Endothelial cell of umbilical vein (primary cell): ENCODE data around the gene EVC2. TPM values are rescaled to one million over a fixed set of nuclear protein-coding genes. Genes with fewer than 3 reads are reported as not detected.

Source experiments
- BruUV-seq: library from RNA; stranded (reverse); fragments of 400-500 nt; replicated peaks from 2 replicates; lab custom pipeline; 2021; lab: Mats Ljungman, UMichigan
- CTCF ChIA-PET: fragments of 300-600, 350-600 bp; sonication (Branson Sonifier 250); formaldehyde crosslinking; loops from one replicate; lab custom pipeline; 2021; ENCODE audit warnings: antibody characterized with exemption, inconsistent platforms; lab: Charles Lee
- POLR2A ChIA-PET: fragments of 300-600, 350-600 bp; sonication (Branson Sonifier 250); formaldehyde crosslinking; loops from one replicate; lab custom pipeline; 2021; ENCODE audit warnings: antibody characterized with exemption, inconsistent platforms; lab: Charles Lee
- DNase-seq: peaks from one replicate; pipeline ENCODE4 v3.0.0-alpha.2; 2011; ENCODE audit warnings: low read depth, low spot score
- FAIRE-seq: peaks from 2 replicates; lab custom pipeline; 2011; peaks lifted over from hg19 to GRCh38; lab: Jason Lieb, UNC
- H2AFZ ChIP-seq: 2 replicates; pipeline ENCODE4 v1.6.0; 2012; ENCODE audit warnings: low read depth, low read length, control low read depth, inconsistent platforms
- H3K27ac ChIP-seq: 2 replicates; pipeline ENCODE4 v1.5.1; 2011; ENCODE audit warnings: low read depth, mild to moderate bottlenecking, control low read depth, low read length, moderate library complexity; ENCODE audit not compliant: insufficient read depth
- H3K27me3 ChIP-seq, 2 experiments: 2 replicates each; pipeline versions ENCODE4 v1.6.0 to v1.6.1; 2011; ENCODE audit warnings: low read length in 2 of 2, mixed read lengths in 1 of 2; ENCODE audit not compliant: control insufficient read depth in 2 of 2, insufficient read depth in 2 of 2
- H3K36me3 ChIP-seq, 2 experiments: 2 replicates in 1 of 2; 3 replicates in 1 of 2; pipeline ENCODE4 v1.5.1; 2011; ENCODE audit warnings: low read length in 2 of 2, mild to moderate bottlenecking in 1 of 2, moderate library complexity in 1 of 2; ENCODE audit not compliant: control insufficient read depth in 2 of 2, insufficient read depth in 2 of 2; ENCODE audit errors: extremely low read depth in 1 of 2
- H3K4me1 ChIP-seq: 3 replicates; pipeline ENCODE4 v1.5.1; 2011; ENCODE audit warnings: mild to moderate bottlenecking, low read length; ENCODE audit not compliant: control insufficient read depth, insufficient read depth; ENCODE audit errors: extremely low read depth
- H3K4me2 ChIP-seq: 2 replicates; pipeline ENCODE4 v1.6.1; 2011; ENCODE audit warnings: low read length, control low read depth, mixed read lengths; ENCODE audit not compliant: insufficient read depth
- H3K4me3 ChIP-seq, 3 experiments: fragments of 200-600 bp in 1 of 3; sonication (generic), shearing (Covaris generic) in 1 of 3; replicated peaks in 1 of 3; 2 replicates each; pipeline ENCODE4 v1.5.1; 2011 to 2016; ENCODE audit warnings: control low read depth in 3 of 3, low read length in 3 of 3, mild to moderate bottlenecking in 2 of 3, inconsistent platforms in 1 of 3, low read depth in 1 of 3, moderate library complexity in 1 of 3; ENCODE audit not compliant: insufficient read depth in 1 of 3
- H3K79me2 ChIP-seq: 2 replicates; pipeline ENCODE4 v1.6.0; 2012; ENCODE audit warnings: low read length, inconsistent platforms; ENCODE audit not compliant: control insufficient read depth, insufficient read depth
- H3K9ac ChIP-seq: replicated peaks from 2 replicates; pipeline ENCODE3; 2011; ENCODE audit warnings: low read length, control low read depth; ENCODE audit not compliant: insufficient read depth; ENCODE audit errors: extremely low read depth
- H3K9me1 ChIP-seq: replicated peaks from 3 replicates; pipeline ENCODE4 v1.6.0; 2011; ENCODE audit warnings: mild to moderate bottlenecking, low read length; ENCODE audit not compliant: control insufficient read depth, insufficient read depth; ENCODE audit errors: extremely low read depth
- H3K9me3 ChIP-seq: replicated peaks from 2 replicates; pipeline ENCODE4 v1.5.1; 2012; ENCODE audit warnings: low read length, inconsistent platforms; ENCODE audit not compliant: control insufficient read depth, insufficient read depth
- H4K20me1 ChIP-seq: replicated peaks from 2 replicates; pipeline ENCODE3; 2011; ENCODE audit warnings: mild to moderate bottlenecking, low read length; ENCODE audit not compliant: control insufficient read depth, insufficient read depth; ENCODE audit errors: extremely low read depth
- EZH2 ChIP-seq: IDR thresholded peaks from 2 replicates; pipeline ENCODE4 v1.6.1; 2012; ENCODE audit warnings: borderline replicate concordance, low read depth, mild to moderate bottlenecking, moderate library complexity, low read length, inconsistent platforms; ENCODE audit not compliant: severe bottlenecking
- FOS ChIP-seq: IDR thresholded peaks from 2 replicates; pipeline ENCODE4 v1.6.1; 2011; ENCODE audit warnings: mild to moderate bottlenecking, low read length, moderate library complexity, borderline replicate concordance; ENCODE audit not compliant: insufficient read depth
- GATA2 ChIP-seq: IDR thresholded peaks from 2 replicates; pipeline ENCODE4 v1.7.0; 2011; ENCODE audit warnings: low read depth, mild to moderate bottlenecking, moderate library complexity, mixed read lengths, low read length; ENCODE audit not compliant: insufficient read length, insufficient read depth
- JUN ChIP-seq: IDR thresholded peaks from 2 replicates; pipeline ENCODE4 v1.6.1; 2011; ENCODE audit warnings: borderline replicate concordance, low read depth; ENCODE audit not compliant: insufficient read length, insufficient read depth
- MYC ChIP-seq: IDR thresholded peaks from one replicate; pipeline ENCODE4 v1.6.1; 2011; ENCODE audit warnings: mild to moderate bottlenecking, low read depth, low read length
- POLR2A ChIP-seq: IDR thresholded peaks from 2 replicates; pipeline ENCODE4 v1.6.1; 2012; ENCODE audit warnings: low read depth, mild to moderate bottlenecking, control low read depth, low read length
- POLR2AphosphoS5 ChIP-seq: IDR thresholded peaks from 2 replicates; pipeline ENCODE4 v1.6.1; 2012; ENCODE audit warnings: low read depth, mild to moderate bottlenecking, control low read depth, low read length, moderate library complexity; ENCODE audit not compliant: insufficient read depth
- dilution Hi-C: fragments of 300-500 bp; cut with MboI; formaldehyde crosslinking; loops from one replicate; pipeline ENCODE4 v1.15.0; 2019; ENCODE audit warnings: low sequenced_read_pairs; ENCODE audit not compliant: extremely low pct_ligation_motif_present
- intact Hi-C: fragments of 100-400 bp; cut with micrococcal nuclease; formaldehyde crosslinking; loops from one replicate; pipeline ENCODE4 v1.10.0; 2022
- polyA plus RNA-seq, 4 experiments: library from polyadenylated mRNA; depleted of rRNA in 3 of 4; stranded (reverse) in 3 of 4; unstranded in 1 of 4; fragments of >200 nt; gene quantifications; 2 replicates each; pipeline versions ENCODE4 v1.2.1 to v1.2.3, GENCODE V29; 2011 to 2012; ENCODE audit warnings: missing spikeins in 1 of 4
- total RNA-seq: library from RNA; stranded (reverse); gene quantifications from 2 replicates; pipeline ENCODE4 v1.2.3, GENCODE V29; 2021
- TF ChIP-seq, protein P1 (sequence below): IDR thresholded peaks from 2 replicates; pipeline ENCODE4 v1.6.1; 2011; ENCODE audit not compliant: insufficient read depth, insufficient read length
- TF ChIP-seq, protein P2 (sequence below), 2 donors: IDR thresholded peaks; 1 replicate in 1 of 2; 2 replicates in 1 of 2; pipeline ENCODE4 v1.5.1; 2011; ENCODE audit warnings: low read length in 2 of 2, mild to moderate bottlenecking in 2 of 2, moderate library complexity in 2 of 2, control low read depth in 1 of 2, inconsistent platforms in 1 of 2, low read depth in 1 of 2; ENCODE audit not compliant: insufficient read depth in 1 of 2; ENCODE audit errors: extremely low read depth in 1 of 2

Gene EVC2
- total and polyA plus RNA-seq, 2 donors (not counting 3 experiments of a cell fraction or from before 2014, with no cell fraction given): 1.7 to 8.8 TPM

DNA sequence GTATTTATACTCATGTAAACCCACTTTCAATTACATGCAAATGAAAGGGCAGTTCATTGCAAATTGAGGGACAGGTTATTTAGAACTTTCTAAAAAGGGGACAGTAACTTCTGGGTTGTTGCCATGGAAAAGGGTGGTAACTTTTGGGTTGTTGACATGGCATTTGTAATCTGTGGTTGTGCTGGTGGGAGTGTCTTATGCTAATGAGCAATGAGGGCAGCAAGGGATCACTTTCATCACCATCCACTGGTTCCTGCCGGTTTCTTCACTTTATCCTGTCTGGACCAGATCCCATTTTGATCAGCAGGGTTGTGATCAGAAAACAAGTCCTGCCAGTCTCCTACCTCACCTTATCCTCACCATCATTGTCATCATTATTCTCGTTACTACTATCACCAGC, 34.6 kb upstream of the EVC2 start:
- dilution Hi-C loops (no loop called here), intact Hi-C loops (no loop called here)
- Histone ChIP-seq H4K20me1 (no peaks in the 10 kb centered on the region), H3K4me3 (no peak overlapping the region), H2AFZ (no peak overlapping the region), H3K27ac (no peak overlapping the region), H3K36me3 (peaks cover 3 to 5% of the 10 kb centered on the region in 2 experiments), H3K9me3 (no peaks in the 10 kb centered on the region), H3K4me2 (no peak overlapping the region), H3K9me1 (no peaks in the 10 kb centered on the region), H3K27me3 (no peaks in the 10 kb centered on the region), H3K9ac (no peak overlapping the region), H3K79me2 (no peaks in the 10 kb centered on the region), H3K4me1 (peaks cover 22% of the 10 kb centered on the region)
- CTCF ChIA-PET: no interaction called here
- POLR2A ChIA-PET: no interaction called here
- TF ChIP-seq, protein P1, sequence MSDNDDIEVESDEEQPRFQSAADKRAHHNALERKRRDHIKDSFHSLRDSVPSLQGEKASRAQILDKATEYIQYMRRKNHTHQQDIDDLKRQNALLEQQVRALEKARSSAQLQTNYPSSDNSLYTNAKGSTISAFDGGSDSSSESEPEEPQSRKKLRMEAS: no peak
- TF ChIP-seq EZH2: no peak
- no peak for TF ChIP-seq FOS
- TF ChIP-seq, protein P2, sequence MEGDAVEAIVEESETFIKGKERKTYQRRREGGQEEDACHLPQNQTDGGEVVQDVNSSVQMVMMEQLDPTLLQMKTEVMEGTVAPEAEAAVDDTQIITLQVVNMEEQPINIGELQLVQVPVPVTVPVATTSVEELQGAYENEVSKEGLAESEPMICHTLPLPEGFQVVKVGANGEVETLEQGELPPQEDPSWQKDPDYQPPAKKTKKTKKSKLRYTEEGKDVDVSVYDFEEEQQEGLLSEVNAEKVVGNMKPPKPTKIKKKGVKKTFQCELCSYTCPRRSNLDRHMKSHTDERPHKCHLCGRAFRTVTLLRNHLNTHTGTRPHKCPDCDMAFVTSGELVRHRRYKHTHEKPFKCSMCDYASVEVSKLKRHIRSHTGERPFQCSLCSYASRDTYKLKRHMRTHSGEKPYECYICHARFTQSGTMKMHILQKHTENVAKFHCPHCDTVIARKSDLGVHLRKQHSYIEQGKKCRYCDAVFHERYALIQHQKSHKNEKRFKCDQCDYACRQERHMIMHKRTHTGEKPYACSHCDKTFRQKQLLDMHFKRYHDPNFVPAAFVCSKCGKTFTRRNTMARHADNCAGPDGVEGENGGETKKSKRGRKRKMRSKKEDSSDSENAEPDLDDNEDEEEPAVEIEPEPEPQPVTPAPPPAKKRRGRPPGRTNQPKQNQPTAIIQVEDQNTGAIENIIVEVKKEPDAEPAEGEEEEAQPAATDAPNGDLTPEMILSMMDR (IDR thresholded peaks at IDR 0.05; ENCODE audit: extremely low read depth in 1 of 2, insufficient read depth in 1 of 2, low read depth in 1 of 2, low read length in 2 of 2): no peak
- TF ChIP-seq POLR2AphosphoS5: no peak
- FAIRE-seq: no peak
- BruUV-seq: no TSS peak
- no peak for DNase-seq

DNA sequence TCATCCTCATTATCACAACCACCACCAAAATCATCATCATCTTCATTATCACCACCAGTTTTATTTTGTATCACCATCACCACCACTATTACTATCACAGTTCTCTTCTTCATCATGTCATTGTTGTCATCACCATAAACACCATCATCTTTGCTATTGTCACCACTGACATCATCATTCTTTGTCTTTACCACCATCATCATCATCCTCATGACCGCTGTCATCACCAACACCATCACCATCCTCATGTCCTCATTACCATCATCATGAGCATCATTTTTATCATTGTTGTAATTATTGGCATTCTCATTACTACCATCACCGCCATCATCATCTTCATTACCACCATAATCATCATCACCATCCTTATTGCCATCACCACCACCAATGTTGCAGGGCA, 34.0 kb upstream of the EVC2 start:
- Histone ChIP-seq H3K9me1 (no peaks in the 10 kb centered on the region), H3K9ac (no peak overlapping the region), H3K36me3 (peaks cover 3 to 5% of the 10 kb centered on the region in 2 experiments), H2AFZ (no peak overlapping the region), H3K27me3 (no peaks in the 10 kb centered on the region), H3K4me1 (peaks cover 16% of the 10 kb centered on the region), H3K9me3 (no peaks in the 10 kb centered on the region), H3K27ac (no peak overlapping the region), H3K4me3 (no peak overlapping the region), H4K20me1 (no peaks in the 10 kb centered on the region), H3K4me2 (no peak overlapping the region), H3K79me2 (no peaks in the 10 kb centered on the region)
- DNase-seq (no peak), FAIRE-seq (no peak)
- no peak for TF ChIP-seq GATA2
- no peak for TF ChIP-seq POLR2AphosphoS5
- no peak for TF ChIP-seq POLR2A
- no peak for TF ChIP-seq MYC
- TF ChIP-seq, protein P2 (IDR thresholded peaks at IDR 0.05; ENCODE audit: extremely low read depth in 1 of 2, insufficient read depth in 1 of 2, low read depth in 1 of 2, low read length in 2 of 2): no peak
- TF ChIP-seq JUN: no peak
- TF ChIP-seq, protein P1: no peak
- TF ChIP-seq EZH2: no peak
- TF ChIP-seq FOS: no peak
- ChIA-PET POLR2A (no interaction called here), CTCF (no interaction called here)
- dilution Hi-C loops: no loop called here
- intact Hi-C loops: no loop called here
- no TSS peak for BruUV-seq
